Measurements from ENCODE around the gene CARM1.

GRCh38 chr19:10852941-10853340, 18.4 kb upstream of the CARM1 start:
- TF ChIP-seq CTCF (IDR thresholded peaks at IDR 0.05) (no peak), POLR2A (IDR thresholded peaks at IDR 0.05) (no peak)
